RWPE2 (cell line): ENCODE measurements around the gene EPB41.
A peak's percentile ranks its signal among the peaks of the same experiment; 100 is the strongest.

Experiments used
- ATAC-seq: fragments of 200-7000 bp; cut with Tn5 transposase; 3 replicates; pipeline ENCODE4 v1.9.1; 2021; ENCODE audit warnings: low read depth
- DNase-seq: peaks from one replicate; pipeline ENCODE4 v3.0.0-alpha.2; 2020; ENCODE audit warnings: low spot score
- H3K27ac ChIP-seq: fragments of 450-650 bp; 2 replicates; pipeline ENCODE4 v1.5.1; 2017; ENCODE audit warnings: mild to moderate bottlenecking; ENCODE audit not compliant: poor library complexity, severe bottlenecking
- H3K27me3 ChIP-seq: fragments of 250-450 bp; sonication (Bioruptor Pico); 2 replicates; pipeline ENCODE4 v1.5.1; 2021; ENCODE audit warnings: mild to moderate bottlenecking, moderate library complexity; ENCODE audit not compliant: insufficient read depth, poor library complexity, severe bottlenecking
- H3K36me3 ChIP-seq: fragments of 250-450 bp; sonication (Bioruptor Pico); 2 replicates; pipeline ENCODE4 v1.5.1; 2020; ENCODE audit warnings: low read depth, mild to moderate bottlenecking, moderate library complexity
- H3K4me1 ChIP-seq: fragments of 250-450 bp; sonication (Bioruptor Pico); 2 replicates; pipeline ENCODE4 v1.5.1; 2021; ENCODE audit warnings: mild to moderate bottlenecking, moderate library complexity; ENCODE audit not compliant: insufficient read depth, poor library complexity, severe bottlenecking
- H3K4me3 ChIP-seq: fragments of 250-450 bp; sonication (Bioruptor Pico); 2 replicates; pipeline ENCODE4 v1.5.1; 2021; ENCODE audit warnings: mild to moderate bottlenecking, moderate library complexity; ENCODE audit not compliant: severe bottlenecking
- H3K9me3 ChIP-seq: fragments of 250-450 bp; sonication (Bioruptor Pico); 2 replicates; pipeline ENCODE4 v1.5.1; 2021; ENCODE audit warnings: mild to moderate bottlenecking, moderate library complexity; ENCODE audit not compliant: severe bottlenecking
- CTCF ChIP-seq: fragments of 450-650 bp; IDR thresholded peaks from one replicate; pipeline ENCODE4 v1.5.1; 2017; ENCODE audit warnings: mild to moderate bottlenecking, moderate library complexity; ENCODE audit not compliant: poor library complexity, severe bottlenecking

EPB41 gene

GRCh38 chr1:28886731-28887418, 27.5 kb upstream of the EPB41 start:
- no peaks in the 10 kb centered on the region for H3K9me3 ChIP-seq
- H3K27ac ChIP-seq = peak overlapping the region; percentile 32
- H3K4me1 ChIP-seq = peaks cover 8% of the 10 kb centered on the region
- ATAC-seq (peak; percentile 76), DNase-seq (peak; percentile 86)
- H3K36me3 ChIP-seq = no peaks in the 10 kb centered on the region
- TF ChIP-seq CTCF = no peak
- peak overlapping the region; percentile 68 for H3K4me3 ChIP-seq
- H3K27me3 ChIP-seq = no peaks in the 10 kb centered on the region

GRCh38 chr1:28887419-28887834, 26.9 kb upstream of the EPB41 start:
- H3K9me3 ChIP-seq = no peaks in the 10 kb centered on the region
- H3K4me3 ChIP-seq = peak overlapping the region; percentile 68
- H3K36me3 ChIP-seq = no peaks in the 10 kb centered on the region
- H3K4me1 ChIP-seq = peaks cover 8% of the 10 kb centered on the region
- TF ChIP-seq CTCF = no peak
- no peaks in the 10 kb centered on the region for H3K27me3 ChIP-seq
- DNase-seq (no peak), ATAC-seq (peak; percentile 6; the same call in 2 of the 3 replicates)
- H3K27ac ChIP-seq = peak overlapping the region; percentile 32

- Histone ChIP-seq H3K27me3 (no peaks in the 10 kb centered on the region), H3K4me1 (peaks cover 8% of the 10 kb centered on the region), H3K9me3 (no peaks in the 10 kb centered on the region), H3K4me3 (peak overlapping the region; percentile 68), H3K36me3 (no peaks in the 10 kb centered on the region), H3K27ac (peak overlapping the region; percentile 32)
- ATAC-seq (peak; percentile 11; the same call in 2 of the 3 replicates), DNase-seq (no peak)
- TF ChIP-seq CTCF = no peak
These were observed 26.3 kb upstream of the EPB41 start for GRCh38 chr1:28887835-28888682.

- Histone ChIP-seq H3K4me1 (peaks cover 8% of the 10 kb centered on the region), H3K27me3 (no peaks in the 10 kb centered on the region), H3K27ac (no peak overlapping the region), H3K9me3 (no peaks in the 10 kb centered on the region), H3K4me3 (no peak overlapping the region), H3K36me3 (no peaks in the 10 kb centered on the region)
- no peak for ATAC-seq
- TF ChIP-seq CTCF = no peak
- no peak for DNase-seq
These were observed 25.5 kb upstream of the EPB41 start for GRCh38 chr1:28888915-28889314.
